BLaER1 treated with 17β-estradiol and CSF1 and Interleukin-3, amounts not matched to agents 10 nM and 100 nM (cell line): ENCODE measurements around the gene PLA2G3.

Source experiments
- H3K27ac ChIP-seq, 11 experiments: shearing (Covaris generic); formaldehyde crosslinking; 2 replicates each; pipeline ENCODE4 v1.8.1; 2022
- H3K27me3 ChIP-seq, 11 experiments: shearing (Covaris generic); formaldehyde crosslinking; 2 replicates each; pipeline ENCODE4 v1.8.1; 2022
- H3K36me3 ChIP-seq, 11 experiments: shearing (Covaris generic); formaldehyde crosslinking; 2 replicates each; pipeline ENCODE4 v1.8.1; 2022
- H3K4me1 ChIP-seq, 10 experiments: shearing (Covaris generic); formaldehyde crosslinking; 2 replicates each; pipeline ENCODE4 v1.8.1; 2022
- H3K4me2 ChIP-seq, 11 experiments: shearing (Covaris generic); formaldehyde crosslinking; 2 replicates each; pipeline ENCODE4 v1.8.1; 2022
- H3K4me3 ChIP-seq, 10 experiments: shearing (Covaris generic); formaldehyde crosslinking; 2 replicates each; pipeline ENCODE4 v1.8.1; 2022
- H3K9ac ChIP-seq, 11 experiments: shearing (Covaris generic); formaldehyde crosslinking; 2 replicates each; pipeline ENCODE4 v1.8.1; 2022
- H3K9me3 ChIP-seq, 11 experiments: shearing (Covaris generic); formaldehyde crosslinking; replicated peaks in 1 of 11; 2 replicates each; pipeline ENCODE4 v1.8.1; 2022
- H4K20me1 ChIP-seq, 11 experiments: shearing (Covaris generic); formaldehyde crosslinking; 2 replicates each; pipeline ENCODE4 v1.8.1; 2022
- Cebpa-rat ChIP-seq, 11 experiments: shearing (Covaris generic); IDR thresholded peaks; 2 replicates each; pipeline ENCODE4 v1.8.1; 2022

PLA2G3 gene

DNA sequence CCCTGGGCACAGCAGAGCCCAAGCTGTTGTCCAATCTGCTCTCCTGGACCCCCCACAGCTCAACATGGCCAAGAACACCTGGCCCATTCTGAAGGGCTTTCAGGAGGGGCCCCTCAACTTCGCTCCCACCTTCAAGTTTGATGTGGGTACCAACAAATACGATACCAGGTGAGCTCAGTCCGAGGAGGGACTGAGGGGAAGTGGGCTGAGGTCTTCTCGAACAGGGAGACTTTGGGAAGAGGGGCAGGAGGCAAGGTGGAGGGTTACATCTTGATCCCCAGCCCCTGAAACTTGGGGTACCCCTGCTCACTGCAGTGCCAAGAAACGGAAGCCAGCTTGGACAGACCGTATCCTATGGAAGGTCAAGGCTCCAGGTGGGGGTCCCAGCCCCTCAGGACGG is 12.2 kb downstream of the PLA2G3 start:
- Histone ChIP-seq H3K4me2 (no peak overlapping the region), H3K27ac (no peak overlapping the region), H3K9ac (no peak overlapping the region)

DNA sequence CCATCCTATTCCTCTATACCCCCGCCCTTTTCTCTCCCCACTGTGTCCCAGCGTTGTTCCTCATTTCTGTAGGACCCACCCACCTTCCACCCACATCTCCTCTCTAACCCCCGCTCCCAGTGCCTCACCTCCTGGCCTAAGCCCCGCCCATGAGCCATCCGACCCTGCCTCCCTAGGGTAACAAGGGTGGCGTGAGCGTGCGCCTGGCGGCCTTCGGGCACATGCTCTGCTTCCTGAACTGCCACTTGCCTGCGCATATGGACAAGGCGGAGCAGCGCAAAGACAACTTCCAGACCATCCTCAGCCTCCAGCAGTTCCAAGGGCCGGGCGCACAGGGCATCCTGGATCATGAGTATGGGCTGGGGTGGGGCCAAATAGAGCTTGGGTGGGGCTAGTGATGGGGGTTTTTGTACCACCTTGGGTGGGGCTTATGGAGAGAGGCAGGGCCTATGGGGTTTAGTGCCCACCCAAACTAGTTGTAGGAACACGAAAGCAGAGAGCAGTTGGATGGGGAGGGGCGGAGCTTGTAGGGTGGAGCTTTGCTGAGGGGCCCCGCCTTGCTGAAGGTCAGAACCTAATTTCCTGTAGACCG is 13.0 kb downstream of the PLA2G3 start:
- Histone ChIP-seq H4K20me1 (no peaks in the 10 kb centered on the region), H3K36me3 (no peaks in the 10 kb centered on the region), H3K9me3 (no peaks in the 10 kb centered on the region), H3K4me3 (no peak overlapping the region), H3K27me3 (no peaks in the 10 kb centered on the region), H3K4me2 (peak overlapping the region in 6 of 11 experiments; percentile 9 to 73 (median 58); a peak in 7 of 22 replicates), H3K4me1 (peaks cover 4 to 25% (median 21%) of the 10 kb centered on the region in 10 experiments; a peak in 17 of 20 replicates), H3K9ac (no peak overlapping the region), H3K27ac (no peak overlapping the region)
- TF ChIP-seq Cebpa-rat (IDR thresholded peaks at IDR 0.05) = no peak

More for the DNA sequence above, 12.2 kb downstream of the PLA2G3 start:
- Histone ChIP-seq H3K4me1 (peaks cover 4 to 25% (median 21%) of the 10 kb centered on the region in 10 experiments; a peak in 17 of 20 replicates), H3K9me3 (no peaks in the 10 kb centered on the region), H3K4me3 (no peak overlapping the region), H4K20me1 (no peaks in the 10 kb centered on the region), H3K27me3 (no peaks in the 10 kb centered on the region), H3K36me3 (no peaks in the 10 kb centered on the region)
- TF ChIP-seq Cebpa-rat (IDR thresholded peaks at IDR 0.05) = no peak

DNA sequence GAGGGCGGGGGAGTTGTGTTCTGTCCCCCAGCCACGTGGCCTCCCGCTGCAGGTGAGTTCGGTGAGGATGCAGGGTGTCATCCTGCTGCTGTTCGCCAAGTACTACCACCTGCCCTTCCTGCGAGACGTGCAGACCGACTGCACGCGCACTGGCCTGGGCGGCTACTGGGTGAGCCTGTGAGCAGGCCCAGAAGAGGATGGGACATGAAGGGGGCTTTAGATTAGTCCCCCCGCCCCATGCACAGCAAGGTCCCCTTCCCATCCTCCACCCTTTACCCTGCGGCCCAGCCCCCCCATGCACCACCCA is 13.5 kb downstream of the PLA2G3 start:
- Histone ChIP-seq H3K9ac (no peak overlapping the region), H3K4me1 (peaks cover 4 to 25% (median 21%) of the 10 kb centered on the region in 10 experiments; a peak in 17 of 20 replicates), H3K9me3 (no peaks in the 10 kb centered on the region), H3K4me2 (peak overlapping the region in 10 of 11 experiments; percentile 9 to 82 (median 66); a peak in 18 of 22 replicates), H4K20me1 (no peaks in the 10 kb centered on the region), H3K36me3 (no peaks in the 10 kb centered on the region), H3K27me3 (no peaks in the 10 kb centered on the region), H3K4me3 (no peak overlapping the region), H3K27ac (no peak overlapping the region)
- no peak for TF ChIP-seq Cebpa-rat (IDR thresholded peaks at IDR 0.05)

DNA sequence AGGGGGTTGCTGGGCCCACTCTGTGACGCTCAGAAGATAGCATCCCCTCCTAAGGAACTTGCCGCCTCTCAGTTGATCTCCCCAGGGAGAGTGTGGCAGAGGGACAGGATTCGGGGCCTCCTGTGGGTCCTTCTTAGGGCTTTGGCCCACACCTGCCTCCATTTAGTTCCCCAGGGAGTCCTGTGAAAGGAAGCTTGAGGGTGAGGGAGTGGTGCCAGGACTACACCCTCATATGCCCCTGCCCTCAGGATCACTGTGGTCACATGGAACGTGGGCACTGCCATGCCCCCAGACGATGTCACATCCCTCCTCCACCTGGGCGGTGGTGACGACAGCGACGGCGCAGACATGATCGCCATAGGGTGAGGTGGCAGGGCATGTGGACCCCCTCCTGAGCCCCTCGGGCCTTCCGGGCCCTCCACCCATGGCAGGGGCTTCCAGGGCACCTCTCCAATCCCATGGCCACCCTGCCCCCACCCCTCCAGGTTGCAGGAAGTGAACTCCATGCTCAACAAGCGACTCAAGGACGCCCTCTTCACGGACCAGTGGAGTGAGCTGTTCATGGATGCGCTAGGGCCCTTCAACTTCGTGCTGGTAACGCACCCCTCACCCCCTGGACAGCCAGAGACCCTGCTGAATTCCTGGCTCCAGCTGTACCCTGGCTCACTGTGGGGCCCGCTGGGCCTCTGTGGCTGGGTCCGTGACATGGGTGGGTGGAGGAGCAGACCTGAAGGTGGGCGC is 14.0 kb downstream of the PLA2G3 start:
- Histone ChIP-seq H3K36me3 (no peaks in the 10 kb centered on the region), H4K20me1 (no peaks in the 10 kb centered on the region), H3K27ac (no peak overlapping the region), H3K4me3 (no peak overlapping the region), H3K4me2 (peak overlapping the region in 10 of 11 experiments; percentile 9 to 82 (median 66); a peak in 18 of 22 replicates), H3K4me1 (peaks cover 4 to 25% (median 21%) of the 10 kb centered on the region in 10 experiments; a peak in 17 of 20 replicates), H3K27me3 (no peaks in the 10 kb centered on the region), H3K9ac (no peak overlapping the region), H3K9me3 (no peaks in the 10 kb centered on the region)
- TF ChIP-seq Cebpa-rat (IDR thresholded peaks at IDR 0.05) = no peak

DNA sequence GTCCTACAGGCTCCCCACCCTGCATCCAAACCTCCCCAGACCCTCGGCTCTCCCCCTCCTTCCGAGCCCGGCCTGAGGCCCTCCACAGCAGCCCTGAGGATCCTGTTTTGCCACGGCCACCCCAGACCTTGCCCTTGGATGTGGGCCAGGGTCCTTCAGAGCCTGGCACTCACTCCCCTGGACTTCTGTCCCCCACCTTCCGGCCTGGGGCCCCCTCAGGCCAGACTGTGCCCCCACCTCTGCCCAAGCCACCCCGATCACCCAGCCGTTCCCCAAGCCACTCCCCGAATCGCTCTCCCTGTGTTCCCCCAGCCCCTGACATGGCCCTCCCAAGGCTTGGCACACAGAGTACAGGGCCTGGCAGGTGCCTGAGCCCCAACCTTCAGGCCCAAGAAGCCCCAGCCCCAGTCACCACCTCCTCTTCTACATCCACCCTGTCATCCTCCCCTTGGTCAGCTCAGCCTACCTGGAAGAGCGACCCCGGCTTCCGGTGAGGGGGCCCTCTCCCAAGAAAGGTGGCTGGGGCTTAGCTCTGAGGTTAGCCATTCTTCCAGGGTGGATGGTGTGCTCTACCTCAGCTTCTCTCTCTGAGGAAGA is 14.7 kb downstream of the PLA2G3 start:
- Histone ChIP-seq H3K27me3 (no peaks in the 10 kb centered on the region), H4K20me1 (no peaks in the 10 kb centered on the region), H3K4me3 (no peak overlapping the region), H3K4me2 (peak overlapping the region in 8 of 11 experiments; percentile 57 to 82 (median 69); a peak in 16 of 22 replicates), H3K4me1 (peaks cover 4 to 25% (median 22%) of the 10 kb centered on the region in 10 experiments; a peak in 17 of 20 replicates), H3K36me3 (no peaks in the 10 kb centered on the region), H3K9me3 (no peaks in the 10 kb centered on the region), H3K27ac (no peak overlapping the region), H3K9ac (peak overlapping the region in 2 of 11 experiments; percentile 8 to 10; a peak in 1 of 22 replicates)
- no peak for TF ChIP-seq Cebpa-rat (IDR thresholded peaks at IDR 0.05)

DNA sequence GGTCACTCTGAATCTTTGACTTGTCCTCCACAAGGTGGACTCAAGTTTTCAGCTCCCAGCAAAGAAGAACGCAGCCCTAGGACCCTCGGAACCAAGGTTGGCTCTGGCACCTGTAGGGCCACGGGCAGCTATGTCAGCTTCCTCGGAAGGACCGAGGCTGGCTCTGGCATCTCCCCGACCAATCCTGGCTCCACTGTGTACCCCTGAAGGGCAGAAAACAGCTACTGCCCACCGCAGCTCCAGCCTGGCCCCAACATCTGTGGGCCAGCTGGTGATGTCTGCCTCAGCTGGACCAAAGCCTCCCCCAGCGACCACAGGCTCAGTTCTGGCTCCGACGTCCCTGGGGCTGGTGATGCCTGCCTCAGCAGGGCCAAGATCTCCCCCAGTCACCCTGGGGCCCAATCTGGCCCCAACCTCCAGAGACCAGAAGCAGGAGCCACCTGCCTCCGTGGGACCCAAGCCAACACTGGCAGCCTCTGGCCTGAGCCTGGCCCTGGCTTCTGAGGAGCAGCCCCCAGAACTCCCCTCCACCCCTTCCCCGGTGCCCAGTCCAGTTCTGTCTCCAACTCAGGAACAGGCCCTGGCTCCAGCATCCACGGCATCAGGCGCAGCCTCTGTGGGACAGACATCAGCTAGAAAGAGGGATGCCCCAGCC is 15.4 kb downstream of the PLA2G3 start:
- Histone ChIP-seq H3K4me1 (peaks cover 4 to 31% (median 26%) of the 10 kb centered on the region in 10 experiments; a peak in 17 of 20 replicates), H3K27ac (no peak overlapping the region), H3K4me2 (peak overlapping the region in 3 of 11 experiments; percentile 69 to 82 (median 73); a peak in 4 of 22 replicates), H3K4me3 (no peak overlapping the region), H3K27me3 (no peaks in the 10 kb centered on the region), H3K36me3 (no peaks in the 10 kb centered on the region), H4K20me1 (no peaks in the 10 kb centered on the region), H3K9ac (peak overlapping the region in 2 of 11 experiments; percentile 8 to 10; a peak in 1 of 22 replicates), H3K9me3 (no peaks in the 10 kb centered on the region)
- no peak for TF ChIP-seq Cebpa-rat (IDR thresholded peaks at IDR 0.05)

DNA sequence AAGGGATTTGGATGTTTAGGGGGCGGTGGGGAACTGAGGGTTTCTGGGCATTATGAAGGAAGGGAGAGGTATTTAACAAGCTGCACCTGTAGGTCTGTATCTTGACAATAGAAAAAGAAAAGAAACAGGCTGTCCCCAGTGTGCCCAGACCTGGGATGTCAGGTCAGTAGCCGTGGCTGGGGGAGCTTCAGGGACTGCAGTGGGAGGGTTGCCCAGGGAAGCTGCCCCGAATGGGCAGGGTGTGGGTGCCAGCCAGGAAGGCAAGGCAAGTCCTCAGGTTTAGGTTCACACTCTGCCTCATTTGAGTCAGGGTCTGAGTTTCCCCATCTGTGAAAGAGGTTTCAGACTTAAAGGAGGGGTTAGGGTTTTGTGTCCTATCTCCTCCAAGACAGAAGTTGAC is 16.0 kb downstream of the PLA2G3 start:
- Histone ChIP-seq H3K36me3 (no peaks in the 10 kb centered on the region), H3K9ac (0 out of 22 replicates have a peak overlapping the region, but pooled peaks of 1 of the 11 experiments have one; percentile 7), H3K9me3 (no peaks in the 10 kb centered on the region), H3K27me3 (no peaks in the 10 kb centered on the region), H3K4me3 (no peak overlapping the region), H3K4me2 (no peak overlapping the region), H3K27ac (no peak overlapping the region), H4K20me1 (no peaks in the 10 kb centered on the region), H3K4me1 (peaks cover 4 to 38% (median 28%) of the 10 kb centered on the region in 10 experiments; a peak in 17 of 20 replicates)
- no peak for TF ChIP-seq Cebpa-rat (IDR thresholded peaks at IDR 0.05)

DNA sequence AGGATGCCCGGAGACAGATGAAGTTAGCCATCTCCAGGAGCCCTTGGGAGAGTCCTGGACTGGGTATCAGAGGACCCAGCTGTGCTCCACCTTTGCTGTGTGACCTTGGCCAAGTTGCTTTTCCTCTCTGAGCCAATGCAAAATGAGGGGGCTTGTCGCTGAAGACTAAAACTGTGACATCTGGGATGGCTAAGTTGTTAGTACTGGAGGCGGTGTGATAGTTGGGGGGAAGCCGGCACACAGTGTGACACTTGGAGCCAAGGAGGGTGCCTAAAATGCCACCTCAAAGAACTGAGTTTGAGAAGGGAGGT is 17.1 kb downstream of the PLA2G3 start:
- Histone ChIP-seq H4K20me1 (no peaks in the 10 kb centered on the region), H3K9me3 (no peaks in the 10 kb centered on the region), H3K4me1 (peaks cover 4 to 44% (median 32%) of the 10 kb centered on the region in 10 experiments; a peak in 17 of 20 replicates), H3K27me3 (no peaks in the 10 kb centered on the region), H3K4me3 (no peak overlapping the region), H3K36me3 (no peaks in the 10 kb centered on the region), H3K27ac (no peak overlapping the region), H3K4me2 (peak overlapping the region in 1 of 11 experiments; percentile 18; a peak in 2 of 22 replicates), H3K9ac (no peak overlapping the region)
- TF ChIP-seq Cebpa-rat (IDR thresholded peaks at IDR 0.05) = no peak
